Endothelial cell of hepatic sinusoid (primary cell): ENCODE measurements around the gene ADSS1.

Experiments
- in situ Hi-C: cut with HindIII; loops from 2 replicates; pipeline ENCODE4 v1.10.0; 2017; ENCODE audit warnings: low sequenced_read_pairs

ADSS1 gene

DNA sequence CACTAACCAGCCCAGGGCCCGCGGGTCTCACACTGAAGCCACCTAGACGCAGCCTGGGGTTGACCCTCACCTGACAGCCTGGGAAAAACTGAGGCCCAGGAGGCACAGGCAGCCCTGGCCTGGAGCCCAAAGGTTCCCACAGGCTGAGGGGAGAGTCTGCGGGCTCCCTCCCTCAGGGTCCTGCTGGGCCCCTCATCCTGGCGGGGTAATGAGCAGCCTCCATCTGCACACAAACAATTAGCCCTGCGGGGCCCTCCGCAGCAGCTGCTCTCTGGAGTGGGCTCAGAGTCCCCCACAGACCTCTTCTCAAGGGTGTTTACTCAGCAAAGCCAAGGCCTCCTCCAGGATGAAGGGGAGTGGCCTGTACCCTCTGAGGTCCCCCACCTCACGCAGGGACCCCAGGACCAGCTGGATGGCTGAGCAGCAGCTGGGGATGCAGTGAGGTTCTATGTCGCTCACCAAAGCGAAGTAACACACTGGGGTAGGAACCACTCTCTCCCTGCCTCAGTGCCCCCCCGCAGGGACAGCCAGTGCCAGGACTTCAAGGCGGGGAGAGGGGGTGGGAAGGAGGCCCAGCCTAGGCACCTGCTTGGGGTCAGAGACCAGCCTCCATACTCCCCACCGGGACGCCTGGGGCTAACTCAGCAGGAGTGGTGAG lies 64.3 kb downstream of the ADSS1 start:
- in situ Hi-C loops: no loop called here

DNA sequence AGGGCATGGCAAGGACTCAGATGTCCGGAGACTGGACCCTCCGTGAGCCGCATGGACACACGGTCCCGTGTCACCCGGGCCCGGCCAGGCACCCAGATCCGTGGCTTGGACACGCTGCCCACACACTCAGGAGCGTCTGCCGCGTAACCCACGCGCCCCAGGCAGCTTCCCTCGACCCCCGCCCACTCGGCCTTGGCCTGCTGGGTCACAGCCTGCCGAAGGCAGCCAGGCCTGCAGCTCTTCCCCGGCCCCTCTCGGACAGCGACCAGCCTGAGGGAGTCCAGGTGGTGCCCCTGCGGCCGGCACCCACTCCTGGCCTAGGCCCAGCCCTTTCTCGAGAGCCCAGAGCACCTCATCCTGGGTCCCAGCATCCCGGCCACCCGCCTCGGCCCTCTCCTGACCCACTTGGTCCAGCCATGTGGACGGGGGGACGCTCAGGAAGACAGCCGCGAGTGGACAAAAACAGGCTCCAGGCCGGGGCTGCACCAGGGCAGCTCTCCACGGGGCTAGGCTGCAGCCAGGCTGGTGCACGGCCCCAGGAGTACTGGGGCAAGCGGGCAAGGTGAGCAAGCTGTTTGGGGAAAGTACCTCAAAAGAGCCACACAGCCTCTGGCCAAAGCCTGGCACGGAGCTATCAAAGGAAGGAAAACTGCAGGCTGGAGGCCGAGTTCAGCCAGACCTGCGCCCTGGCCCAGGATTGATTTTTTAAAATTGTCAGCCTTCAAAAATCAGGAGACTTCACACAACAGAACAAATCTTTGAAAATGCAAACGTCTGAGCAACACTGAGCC lies 65.0 kb downstream of the ADSS1 start:
- in situ Hi-C loops: no loop called here

DNA sequence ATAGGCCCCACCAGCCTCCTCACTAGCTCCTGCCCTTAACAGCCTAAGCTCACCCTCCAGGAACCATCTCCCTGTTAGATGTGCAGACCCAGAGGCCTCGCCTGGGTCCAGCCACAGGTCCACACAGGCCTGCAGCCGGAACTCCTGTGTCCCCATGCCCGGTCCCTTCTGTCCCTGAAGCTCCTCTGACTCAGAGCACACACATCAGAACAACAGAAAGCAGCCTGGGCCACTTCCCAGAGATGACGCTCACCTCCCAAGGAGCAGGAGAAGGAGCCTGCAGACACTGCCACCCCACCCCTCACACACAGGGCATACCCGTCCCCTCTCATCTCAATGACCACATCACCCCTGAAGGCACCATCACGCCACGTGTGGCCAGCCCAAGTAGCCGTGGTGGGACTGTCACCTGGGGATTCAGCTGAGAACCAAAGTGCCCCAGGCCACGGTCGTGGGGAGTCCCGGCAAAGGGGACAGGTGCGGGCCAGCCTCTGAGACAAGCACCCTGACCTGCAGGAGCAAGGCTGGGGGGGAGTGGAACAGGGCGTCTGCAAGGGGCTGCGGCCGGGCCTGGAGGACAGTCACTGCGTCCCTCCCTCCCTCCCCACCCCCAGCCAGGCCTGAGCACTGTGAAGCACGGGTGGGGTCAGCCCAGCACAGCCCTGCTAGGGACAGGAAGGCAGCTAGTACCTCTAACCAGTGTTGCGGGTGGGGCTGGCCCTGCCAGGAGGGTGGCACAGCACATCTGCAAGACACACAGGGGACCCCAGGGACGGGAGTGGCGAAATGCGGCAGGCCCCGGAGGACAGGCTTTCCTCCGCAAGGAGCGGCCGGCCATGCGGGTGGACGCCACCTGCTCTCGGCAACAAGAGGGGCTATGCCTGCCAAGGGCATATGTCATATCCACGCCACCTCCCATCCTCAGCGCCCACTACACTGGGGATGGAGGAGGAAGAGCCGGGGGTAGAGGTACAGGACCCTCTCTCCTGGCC lies 66.0 kb downstream of the ADSS1 start:
- in situ Hi-C loops: no loop called here

DNA sequence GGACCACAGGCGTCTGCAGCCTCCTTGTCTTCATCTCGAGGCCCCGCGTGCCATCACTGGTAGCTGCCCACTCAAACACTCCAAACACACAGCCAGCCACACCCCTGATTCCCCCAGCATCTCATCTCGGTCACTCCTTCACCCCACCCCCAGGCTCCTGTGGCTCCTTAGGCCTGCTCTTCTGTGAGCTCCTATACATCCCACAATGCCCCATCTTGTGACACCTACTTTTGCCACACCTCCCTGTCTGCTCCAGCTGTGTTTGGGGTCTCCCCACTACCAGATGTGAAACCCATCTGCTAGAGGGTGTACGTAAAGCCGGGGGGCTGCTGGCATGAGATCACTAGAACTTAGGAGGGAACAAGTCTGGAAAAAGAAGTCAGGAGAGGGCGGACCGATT lies 67.4 kb downstream of the ADSS1 start:
- in situ Hi-C loops: no loop called here

DNA sequence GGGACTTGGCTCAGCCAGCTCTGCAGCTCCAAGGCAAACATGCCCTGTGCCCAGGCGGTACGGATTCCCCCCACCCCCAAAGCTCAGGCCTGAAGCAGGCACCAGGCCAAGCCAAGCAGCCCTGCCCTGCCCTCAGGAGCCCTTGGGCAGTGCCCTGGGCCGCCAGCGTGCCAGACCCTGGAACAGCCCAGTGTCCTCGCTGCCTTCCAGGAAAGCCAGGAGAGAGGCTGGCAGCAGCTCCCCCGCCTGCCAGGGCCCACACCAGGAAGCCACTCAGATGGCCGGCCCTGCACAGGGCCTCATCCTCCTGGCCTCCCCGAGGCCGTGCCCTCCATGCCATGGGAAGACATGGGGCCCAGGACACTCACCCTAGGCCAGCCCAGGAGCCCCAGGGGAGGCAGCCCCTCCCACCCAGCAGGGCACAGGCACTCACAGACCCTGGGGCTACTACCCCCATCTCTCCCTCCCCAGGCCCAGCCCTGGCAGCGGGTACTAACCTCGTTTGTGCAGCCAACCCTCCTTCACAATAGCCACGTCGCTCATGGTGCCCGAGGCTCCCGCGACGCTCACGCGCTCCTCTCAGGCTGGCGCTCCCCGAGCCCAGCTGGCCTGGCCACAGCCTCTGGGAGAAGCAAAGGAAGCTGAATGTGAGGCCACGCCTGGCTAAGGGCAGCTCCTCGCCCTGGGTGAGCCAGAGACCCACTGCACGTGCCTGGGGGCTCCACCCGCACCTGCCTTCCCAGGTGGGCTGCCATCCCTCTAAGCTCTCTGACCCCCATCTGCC lies 68.3 kb downstream of the ADSS1 start:
- in situ Hi-C loops: no loop called here

DNA sequence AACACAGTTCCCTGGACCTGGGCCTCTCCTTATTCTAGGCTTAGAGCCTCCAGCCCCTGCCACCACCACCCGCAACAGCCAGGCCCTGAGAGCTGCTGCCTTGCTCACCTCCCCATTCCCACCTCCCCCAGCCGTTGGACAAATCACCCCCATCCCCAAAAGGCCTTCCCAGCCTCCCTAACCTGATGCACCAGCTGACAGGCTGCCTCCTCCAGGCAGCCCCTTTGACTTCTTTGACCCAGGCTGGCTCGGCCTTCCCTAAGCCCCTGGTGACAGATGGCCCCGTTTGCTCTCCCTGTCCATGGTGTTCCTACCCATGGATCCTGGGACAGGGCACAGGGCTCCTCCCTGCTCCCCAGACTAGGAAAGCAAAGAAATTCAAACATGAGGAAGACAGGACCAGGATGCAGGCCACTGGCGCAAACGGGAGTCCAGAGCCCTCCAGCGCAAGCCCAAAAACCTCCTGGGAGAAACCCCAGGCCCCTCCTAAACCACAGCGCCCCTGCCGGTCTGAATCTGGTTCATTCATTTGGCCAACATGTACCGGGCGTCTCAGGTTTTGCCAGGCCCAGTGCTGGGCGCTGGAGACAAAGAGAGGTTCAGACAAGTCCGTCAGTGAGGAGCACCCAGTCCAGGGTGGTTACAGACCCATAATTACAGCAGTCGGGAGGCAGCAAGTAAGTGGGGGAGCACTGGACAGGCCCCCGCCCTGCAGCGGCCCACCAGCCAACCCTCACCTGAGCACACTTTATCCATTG lies 69.1 kb downstream of the ADSS1 start:
- in situ Hi-C loops: no loop called here

DNA sequence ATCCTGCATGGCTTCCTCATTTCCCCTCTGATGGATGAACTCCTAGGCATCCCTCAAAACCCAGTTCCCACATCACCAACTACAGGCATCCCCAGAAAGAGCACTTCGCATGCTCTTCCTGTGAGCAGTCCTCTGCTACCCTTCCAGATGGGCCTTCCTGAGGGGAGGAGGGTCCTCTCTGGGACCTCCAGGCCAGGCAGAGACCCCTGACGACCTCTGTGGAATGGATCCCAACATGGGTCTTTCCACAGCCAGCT lies 69.6 kb downstream of the ADSS1 start:
- in situ Hi-C loops: no loop called here

DNA sequence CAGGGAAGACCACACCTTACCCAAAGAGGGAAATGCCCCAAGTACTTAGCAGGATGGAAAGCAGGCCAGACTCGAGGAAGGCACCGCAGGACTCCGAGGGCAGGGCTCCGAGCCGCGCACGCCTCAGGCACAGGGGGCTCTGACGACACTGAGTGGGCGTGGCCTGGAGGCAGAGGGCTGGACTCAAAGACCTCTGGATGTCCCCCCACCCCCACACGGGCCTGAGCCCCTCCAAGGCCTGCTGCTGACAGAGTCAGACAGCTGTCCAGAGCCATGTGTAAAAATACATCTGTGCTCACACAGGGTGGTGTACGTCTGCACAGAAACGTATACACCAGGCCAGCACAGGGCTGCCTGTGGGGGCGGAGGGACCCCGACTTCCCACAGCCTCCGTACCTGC lies 70.1 kb downstream of the ADSS1 start:
- in situ Hi-C loops: no loop called here

DNA sequence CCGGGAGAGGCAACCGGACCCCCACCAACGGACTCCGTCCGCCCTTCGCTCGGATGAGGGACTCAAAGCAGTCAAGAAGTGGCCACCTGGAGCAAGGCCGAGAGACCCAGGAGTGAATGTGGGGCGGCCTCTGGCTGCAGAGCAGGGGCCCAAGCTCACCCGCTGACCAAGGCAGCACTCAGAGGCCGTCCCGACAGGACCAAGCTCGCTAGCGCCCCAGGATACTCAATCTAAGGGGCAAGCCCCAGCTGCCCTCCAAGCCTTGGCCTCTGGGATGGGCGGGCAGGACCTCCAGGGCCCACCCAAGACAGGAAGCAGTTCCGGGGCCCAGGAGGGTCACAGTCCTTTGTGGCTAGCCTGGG lies 70.6 kb downstream of the ADSS1 start:
- in situ Hi-C loops: no loop called here

DNA sequence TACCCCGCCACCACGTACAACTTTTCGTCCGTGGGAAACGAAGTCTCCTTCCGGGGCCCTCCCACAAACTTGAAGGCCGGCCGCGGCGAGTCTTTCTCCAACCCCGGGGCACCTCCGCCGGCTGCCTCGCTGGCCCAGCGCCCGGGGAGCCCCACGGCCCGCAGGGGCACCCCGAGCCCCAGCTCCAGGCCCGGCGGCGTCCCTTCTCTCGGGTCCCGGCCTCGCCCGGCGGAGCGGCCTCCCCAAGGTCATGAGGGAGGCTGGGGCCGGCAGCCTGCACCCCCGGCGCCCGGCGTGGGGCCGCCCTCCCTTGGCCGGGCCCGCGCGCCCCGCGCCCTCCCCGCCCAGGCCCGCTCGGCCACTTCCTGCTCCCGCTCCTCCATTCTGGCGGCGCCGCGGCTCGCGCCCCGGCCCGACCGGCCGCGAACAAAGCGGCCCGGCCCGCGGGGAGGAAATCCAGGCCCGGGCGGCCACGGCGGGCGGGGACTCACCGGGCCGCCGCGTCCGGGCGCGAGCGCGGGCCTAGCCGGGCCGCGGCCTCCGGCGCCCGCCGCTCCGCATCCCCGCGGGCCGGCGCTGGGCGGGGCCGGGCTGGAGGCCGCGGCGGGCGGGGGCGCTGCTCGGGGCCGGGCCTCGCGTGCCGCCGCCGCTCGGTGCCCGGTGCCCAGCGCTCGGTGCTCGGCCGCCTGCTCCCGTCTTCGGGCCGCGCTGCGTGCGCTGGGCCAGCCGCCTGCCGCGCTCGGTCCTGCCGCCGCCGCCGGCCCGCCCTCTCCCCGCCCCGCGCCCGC lies 71.2 kb downstream of the ADSS1 start, which contains the start of gene AKT1:
Gene AKT1, minus strand, starts transcription at position 756 of the 788 bp plus-strand sequence. CDS start 3,105 bp downstream, outside the sequence.
- in situ Hi-C loops: no loop called here

DNA sequence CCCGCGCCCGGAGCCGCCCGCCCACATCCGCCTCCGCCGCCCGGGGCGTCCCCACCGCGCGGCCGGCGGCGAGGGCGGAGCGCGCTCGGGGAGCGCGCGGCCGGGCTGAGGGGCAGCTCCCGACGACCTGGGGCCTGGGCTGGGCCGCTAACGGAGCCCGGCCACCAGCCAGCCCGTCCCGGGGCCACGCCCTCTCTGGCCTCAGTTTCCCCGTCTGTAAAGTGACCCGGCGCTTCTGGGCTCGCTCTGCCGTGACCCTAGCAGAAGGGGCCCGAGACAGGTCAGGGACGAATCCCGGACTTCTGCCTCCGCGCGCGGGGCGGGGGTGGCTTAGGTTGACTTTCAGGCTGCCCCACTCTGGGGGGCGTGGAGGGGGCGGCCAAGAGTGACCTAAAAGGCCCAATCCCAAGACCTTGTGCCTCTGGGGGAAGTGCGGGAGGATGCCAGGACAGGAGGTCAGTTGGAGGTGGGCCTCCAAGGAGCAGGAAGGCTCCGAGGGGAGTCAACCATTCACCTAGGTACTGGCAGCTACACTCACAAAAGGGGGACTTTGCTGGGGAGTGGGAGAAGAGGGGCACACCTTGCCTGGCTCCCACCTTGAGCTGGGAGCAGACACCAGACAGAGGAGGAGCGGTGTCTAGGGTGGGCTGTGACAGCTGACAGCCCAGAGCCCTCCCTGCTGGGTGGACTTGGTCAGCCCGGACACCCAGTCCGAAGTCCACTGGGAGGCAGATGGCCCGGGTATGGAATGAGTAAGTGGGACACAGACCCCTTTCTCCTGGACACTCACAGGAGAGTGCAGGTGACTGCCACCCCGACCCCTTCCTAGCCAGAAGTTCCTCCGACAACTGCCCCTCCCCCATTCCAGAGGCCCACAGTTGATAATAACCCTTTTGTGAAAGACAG lies 72.0 kb downstream of the ADSS1 start:
- in situ Hi-C loops: no loop called here

DNA sequence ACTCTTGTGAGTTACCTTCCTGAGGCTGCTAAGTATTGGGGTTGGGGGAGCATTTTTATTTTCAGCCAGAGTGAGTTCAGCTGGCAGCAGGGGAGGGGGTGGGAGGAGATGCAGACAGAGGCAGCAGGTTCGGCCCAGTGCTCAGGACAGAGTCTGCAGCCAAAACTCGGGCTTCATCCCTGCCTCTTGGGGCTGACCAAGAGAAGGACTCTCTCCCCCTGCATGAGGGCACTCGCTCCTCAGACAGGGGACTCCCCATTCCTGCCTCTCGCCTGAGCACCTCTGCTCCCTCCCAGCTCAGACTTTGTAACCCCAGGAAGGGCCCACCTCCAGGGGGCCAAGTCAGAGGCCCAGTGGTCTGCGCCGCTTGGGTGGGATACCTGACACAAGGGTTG lies 72.7 kb downstream of the ADSS1 start:
- in situ Hi-C loops: no loop called here
